TTC549 (cell line): ENCODE measurements around the gene GALNT10.

Source experiments
- FAIRE-seq: peaks from 2 replicates; lab custom pipeline; 2012; peaks lifted over from hg19 to GRCh38; lab: Jason Lieb, UNC

The GALNT10 gene

GRCh38 chr5:154298065-154298464, 107.5 kb downstream of the GALNT10 start:
- no peak for FAIRE-seq

GRCh38 chr5:154300207-154300883, 109.8 kb downstream of the GALNT10 start:
- FAIRE-seq: no peak

- no peak for FAIRE-seq
Observed at GRCh38 chr5:154301726-154302125, 111.2 kb downstream of the GALNT10 start.

GRCh38 chr5:154302161-154302560, 111.6 kb downstream of the GALNT10 start:
- no peak for FAIRE-seq

- FAIRE-seq: no peak
Observed at GRCh38 chr5:154303133-154303532, 112.6 kb downstream of the GALNT10 start.

- FAIRE-seq: no peak
Observed at GRCh38 chr5:154308443-154309370, 118.2 kb downstream of the GALNT10 start.

GRCh38 chr5:154309371-154309745, 118.8 kb downstream of the GALNT10 start:
- FAIRE-seq: no peak

- FAIRE-seq: no peak
Observed at GRCh38 chr5:154309805-154310204, 119.3 kb downstream of the GALNT10 start.

GRCh38 chr5:154311362-154311761, 120.8 kb downstream of the GALNT10 start:
- no peak for FAIRE-seq

GRCh38 chr5:154312000-154312399, 121.5 kb downstream of the GALNT10 start:
- FAIRE-seq: no peak

GRCh38 chr5:154312576-154312975, 122.0 kb downstream of the GALNT10 start:
- no peak for FAIRE-seq

- FAIRE-seq: no peak
Observed at GRCh38 chr5:154313360-154314017, 123.0 kb downstream of the GALNT10 start.

GRCh38 chr5:154315196-154315595, 124.7 kb downstream of the GALNT10 start:
- no peak for FAIRE-seq

- FAIRE-seq: no peak
Observed at GRCh38 chr5:154315756-154316155, 125.2 kb downstream of the GALNT10 start.

GRCh38 chr5:154316223-154316935, 125.8 kb downstream of the GALNT10 start:
- no peak for FAIRE-seq

- no peak for FAIRE-seq
Observed at GRCh38 chr5:154317916-154318315, 127.4 kb downstream of the GALNT10 start.

GRCh38 chr5:154318691-154319090, 128.2 kb downstream of the GALNT10 start:
- FAIRE-seq: no peak

- no peak for FAIRE-seq
Observed at GRCh38 chr5:154319736-154320135, 129.2 kb downstream of the GALNT10 start.

GRCh38 chr5:154320224-154321089, 129.9 kb downstream of the GALNT10 start:
- no peak for FAIRE-seq

GRCh38 chr5:154321546-154321945, 131.0 kb downstream of the GALNT10 start:
- FAIRE-seq: no peak

- FAIRE-seq: no peak
Observed at GRCh38 chr5:154324033-154324432, 133.5 kb downstream of the GALNT10 start.
